K562 (cell line): ENCODE data around the gene ZNF768.

Experiments used
- PTBP1 ChIP-seq: fragments of 200-400 bp; formaldehyde crosslinking; IDR thresholded peaks from 2 replicates; pipeline ENCODE4 v1.6.1; 2017; ENCODE audit warnings: low read depth, low read length
- RAD21 ChIP-seq, 2 experiments: fragments of 250-450 bp in 1 of 2; fragments of 450-650 bp in 1 of 2; sonication (Bioruptor Pico) in 1 of 2; formaldehyde crosslinking in 1 of 2; IDR thresholded peaks in 1 of 2; conservative IDR thresholded peaks in 1 of 2; 2 replicates each; pipeline versions ENCODE4 v1.4.0 to v1.8.0; 2020 to 2022; ENCODE audit warnings: mild to moderate bottlenecking in 2 of 2, moderate library complexity in 1 of 2
- RAD51 ChIP-seq: fragments of 450-650 bp; IDR thresholded peaks from 2 replicates; pipeline ENCODE4 v1.7.1; 2016; ENCODE audit warnings: low read depth, mild to moderate bottlenecking, borderline replicate concordance
- ZBTB43 ChIP-seq: sonication (generic); formaldehyde crosslinking; IDR thresholded peaks from 2 replicates; pipeline ENCODE4 v1.8.0; 2023; ENCODE audit warnings: mild to moderate bottlenecking, missing genetic modification reagents
- ZNF24 ChIP-seq: fragments of 450-650 bp; IDR thresholded peaks from 2 replicates; pipeline ENCODE4 v1.6.1; 2016
- TF ChIP-seq, protein P1 (sequence below), 3 experiments: IDR thresholded peaks in 2 of 3; conservative IDR thresholded peaks in 1 of 3; 2 replicates each; pipeline ENCODE4 v1.5.1; 2011 to 2012; ENCODE audit warnings: low read length in 3 of 3, mild to moderate bottlenecking in 3 of 3, control low read depth in 2 of 3, improper control_type of control experiment in 1 of 3, inconsistent platforms in 1 of 3, low read depth in 1 of 3, mixed read lengths in 1 of 3, moderate library complexity in 1 of 3; ENCODE audit not compliant: insufficient read depth in 2 of 3
- TF ChIP-seq, protein P2 (sequence below): sonication (generic); formaldehyde crosslinking; IDR thresholded peaks from 2 replicates; pipeline ENCODE4 v1.8.1; 2023; ENCODE audit warnings: mild to moderate bottlenecking, missing genetic modification reagents

- TF ChIP-seq, protein P1, sequence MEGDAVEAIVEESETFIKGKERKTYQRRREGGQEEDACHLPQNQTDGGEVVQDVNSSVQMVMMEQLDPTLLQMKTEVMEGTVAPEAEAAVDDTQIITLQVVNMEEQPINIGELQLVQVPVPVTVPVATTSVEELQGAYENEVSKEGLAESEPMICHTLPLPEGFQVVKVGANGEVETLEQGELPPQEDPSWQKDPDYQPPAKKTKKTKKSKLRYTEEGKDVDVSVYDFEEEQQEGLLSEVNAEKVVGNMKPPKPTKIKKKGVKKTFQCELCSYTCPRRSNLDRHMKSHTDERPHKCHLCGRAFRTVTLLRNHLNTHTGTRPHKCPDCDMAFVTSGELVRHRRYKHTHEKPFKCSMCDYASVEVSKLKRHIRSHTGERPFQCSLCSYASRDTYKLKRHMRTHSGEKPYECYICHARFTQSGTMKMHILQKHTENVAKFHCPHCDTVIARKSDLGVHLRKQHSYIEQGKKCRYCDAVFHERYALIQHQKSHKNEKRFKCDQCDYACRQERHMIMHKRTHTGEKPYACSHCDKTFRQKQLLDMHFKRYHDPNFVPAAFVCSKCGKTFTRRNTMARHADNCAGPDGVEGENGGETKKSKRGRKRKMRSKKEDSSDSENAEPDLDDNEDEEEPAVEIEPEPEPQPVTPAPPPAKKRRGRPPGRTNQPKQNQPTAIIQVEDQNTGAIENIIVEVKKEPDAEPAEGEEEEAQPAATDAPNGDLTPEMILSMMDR (IDR thresholded peaks at IDR 0.05 in 2 of 3, conservative IDR thresholded peaks at IDR 0.05 in 1 of 3; ENCODE audit: insufficient read depth in 2 of 3, low read depth in 1 of 3, low read length in 3 of 3) = no peak
- TF ChIP-seq, protein P2, sequence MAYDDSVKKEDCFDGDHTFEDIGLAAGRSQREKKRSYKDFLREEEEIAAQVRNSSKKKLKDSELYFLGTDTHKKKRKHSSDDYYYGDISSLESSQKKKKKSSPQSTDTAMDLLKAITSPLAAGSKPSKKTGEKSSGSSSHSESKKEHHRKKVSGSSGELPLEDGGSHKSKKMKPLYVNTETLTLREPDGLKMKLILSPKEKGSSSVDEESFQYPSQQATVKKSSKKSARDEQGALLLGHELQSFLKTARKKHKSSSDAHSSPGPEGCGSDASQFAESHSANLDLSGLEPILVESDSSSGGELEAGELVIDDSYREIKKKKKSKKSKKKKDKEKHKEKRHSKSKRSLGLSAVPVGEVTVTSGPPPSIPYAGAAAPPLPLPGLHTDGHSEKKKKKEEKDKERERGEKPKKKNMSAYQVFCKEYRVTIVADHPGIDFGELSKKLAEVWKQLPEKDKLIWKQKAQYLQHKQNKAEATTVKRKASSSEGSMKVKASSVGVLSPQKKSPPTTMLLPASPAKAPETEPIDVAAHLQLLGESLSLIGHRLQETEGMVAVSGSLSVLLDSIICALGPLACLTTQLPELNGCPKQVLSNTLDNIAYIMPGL (CRISPR knock-in tag) = no peak
- TF ChIP-seq ZNF24 = no peak
- no peak for TF ChIP-seq ZBTB43 (CRISPR knock-in tag)
- no peak for TF ChIP-seq RAD51
- TF ChIP-seq RAD21 (CRISPR knock-in tag; conservative IDR thresholded peaks at IDR 0.05 in 1 of 2, IDR thresholded peaks at IDR 0.05 in 1 of 2) = no peak
- no peak for TF ChIP-seq PTBP1
These were observed 40.2 kb upstream of the ZNF768 start for GRCh38 chr16:30566531-30566930.
